Heart right ventricle (tissue), 16 donors: ENCODE measurements around the gene MINK1. TPM values are rescaled to one million over a fixed set of nuclear protein-coding genes. Genes with fewer than 3 reads are reported as not detected.
A peak's percentile ranks its signal among the peaks of the same experiment; 100 is the strongest.

Source experiments
- ATAC-seq, 8 donors: fragments of 200-7000 bp; cut with Tn5 transposase; one replicate each; pipeline ENCODE4 v1.9.1; 2020; ENCODE audit warnings: mild to moderate bottlenecking in 8 of 8, moderate library complexity in 8 of 8, moderate number of reproducible peaks in 1 of 8
- DNase-seq, 2 donors: peaks; one replicate each; pipeline ENCODE4 v3.0.0-alpha.2; 2020
- H3K27ac ChIP-seq, 10 donors: fragments of 200-600 bp; sonication (generic) in 2 of 10; one replicate each; pipeline versions ENCODE4 v1.5.0 to v1.8.0; 2020 to 2022; ENCODE audit warnings: mild to moderate bottlenecking in 3 of 10
- H3K27me3 ChIP-seq, 7 donors: fragments of 200-600 bp; one replicate each; pipeline ENCODE4 v1.8.0; 2021 to 2022; ENCODE audit warnings: mild to moderate bottlenecking in 2 of 7
- H3K36me3 ChIP-seq, 9 donors: fragments of 200-600 bp; sonication (generic) in 1 of 9; one replicate each; pipeline versions ENCODE4 v1.5.0 to v1.8.0; 2020 to 2022; ENCODE audit warnings: mild to moderate bottlenecking in 2 of 9
- H3K4me1 ChIP-seq, 9 donors: fragments of 200-600 bp; sonication (generic) in 1 of 9; one replicate each; pipeline versions ENCODE4 v1.5.0 to v1.8.0; 2020 to 2022; ENCODE audit warnings: mild to moderate bottlenecking in 4 of 9
- H3K4me3 ChIP-seq, 10 donors: fragments of 200-600 bp; sonication (generic) in 2 of 10; one replicate each; pipeline versions ENCODE4 v1.5.0 to v1.8.0; 2020 to 2022; ENCODE audit warnings: mild to moderate bottlenecking in 7 of 10, moderate library complexity in 2 of 10
- H3K9me3 ChIP-seq, 11 donors: fragments of 200-600 bp in 10 of 11; sonication (generic) in 2 of 11; one replicate each; pipeline versions ENCODE4 v1.5.0 to v1.8.0; 2013 to 2022; ENCODE audit warnings: mild to moderate bottlenecking in 2 of 11, control low read depth in 1 of 11, moderate library complexity in 1 of 11
- WGBS, 2 donors: extraction: QIAGEN DNeasy Blood & Tissue Kit; methylation state at CpG; one replicate each; pipeline ENCODE4 v1.1.7; 2013; ENCODE audit warnings: inconsistent platforms in 1 of 2; 5-methylcytosine and 5-hydroxymethylcytosine counted together
- intact Hi-C, 10 donors: fragments of 100-400 bp; cut with DNase I; formaldehyde crosslinking; loops; one replicate each; pipeline versions ENCODE4 v1.11.1 to v1.14.2; 2022
- polyA plus RNA-seq, 2 donors: library from polyadenylated mRNA; stranded (reverse); fragments of 200-250 nt; gene quantifications; one replicate each; pipeline ENCODE4 v1.2.3, GENCODE V29; 2013
- total RNA-seq, 10 donors: library from RNA; stranded (reverse); fragmentation: NEBNext Ultra II Directional in 3 of 10; extraction: Animal tissue kit (Norgen Biotek cat#: 25700) in 3 of 10; gene quantifications; one replicate each; pipeline versions ENCODE4 v1.2.1 to v1.2.4, GENCODE V29; 2021 to 2023
- TF ChIP-seq, protein P1 (sequence below), 9 donors: fragments of 200-600 bp; sonication (generic) in 2 of 9; IDR thresholded peaks; one replicate each; pipeline versions ENCODE4 v1.5.0 to v1.8.0; 2021 to 2022; ENCODE audit warnings: antibody characterized with exemption in 9 of 9, mild to moderate bottlenecking in 5 of 9, moderate library complexity in 1 of 9
- donor health status: Arrhythmogenic right ventricular cardiomyopathy.
- donor health status: ischemic (EF 13 %, LVEDD 7.1; RV severe dilation, severe dysfunction).
- donor health status: healthy with polysubstance abuse.
- donor health status: DM: no; HTN: yes; CAD: no.
- donor health status: DM: no; HTN: no; CAD: no.
- donor health status: ischemic (EF 25% LVEDD 6.9; RV normal size, moderate dysfunction).
- donor health status: ischemic (EF 25% LVEDD 5.7; RV mildly dilated, moderate dysfunction).
- donor health status: healthy.
- donor health status: DM: yes; HTN: yes; CAD: no.
- donor health status: Ischemic cardiomyopathy.
- donor health status: ischemic (EF 35%, LVEDD 5.7; RV mildly dilated, moderate dysfunction).
- donor health status: nonischemic (EF 11% LVEDD 7.7; RV severe dilation, severe dysfunction).
- donor health status: DM: yes; HTN: yes; CAD: no.
- donor health status: PGD.
- donor health status: ischemic (EF 29% LVEDD 5.4; RV normal size, mild dysfunction).
- donor health status: nonischemic (EF 23%, LVEDD 6.1; RV moderate dilation, normal function).

The MINK1 gene
- total and polyA plus RNA-seq, 12 donors = 17.3 to 54.1 (median 33.5) TPM

DNA sequence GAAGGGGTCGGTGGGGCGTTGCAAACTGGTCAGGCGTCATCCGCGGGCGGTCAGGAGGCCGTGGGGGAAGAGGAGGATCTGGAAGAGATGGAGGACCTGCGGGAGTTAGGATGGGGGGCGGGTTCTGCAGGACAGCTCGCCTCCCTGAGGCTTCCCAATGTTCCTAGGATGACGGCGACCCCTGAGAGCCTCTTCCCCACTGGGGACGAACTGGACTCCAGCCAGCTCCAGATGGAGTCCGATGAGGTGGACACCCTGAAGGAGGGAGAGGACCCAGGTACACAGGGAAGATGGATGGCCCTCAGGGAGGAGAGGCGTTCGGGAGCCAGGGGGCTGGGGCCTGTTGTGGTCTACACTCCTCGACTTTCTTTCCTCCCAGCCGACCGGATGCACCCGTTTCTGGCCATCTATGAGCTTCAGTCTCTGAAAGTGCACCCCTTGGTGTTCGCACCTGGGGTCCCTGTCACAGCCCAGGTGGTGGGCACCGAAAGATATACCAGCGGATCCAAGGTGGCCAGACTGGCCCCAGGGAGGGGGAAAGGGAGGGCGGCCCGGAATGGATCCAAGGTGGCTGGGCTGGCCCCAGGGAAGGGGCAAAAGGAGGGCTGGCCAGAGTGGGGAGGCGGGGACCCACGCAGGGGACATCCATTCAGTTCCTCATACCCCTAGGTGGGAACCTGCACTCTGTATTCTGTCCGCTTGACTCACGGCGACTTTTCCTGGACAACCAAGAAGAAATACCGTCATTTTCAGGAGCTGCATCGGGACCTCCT lies 25.3 kb upstream of the MINK1 start:
- no peak for DNase-seq
- ATAC-seq = peak; percentile 2 to 28 (median 16)
- Histone ChIP-seq H3K4me3 (peak overlapping the region; percentile 46 to 99 (median 88)), H3K4me1 (peaks cover 7 to 31% (median 18%) of the 10 kb centered on the region in 9 donors), H3K9me3 (no peaks in the 10 kb centered on the region), H3K27me3 (no peaks in the 10 kb centered on the region), H3K36me3 (peaks cover 0 to 28% (median 0%) of the 10 kb centered on the region in 9 donors), H3K27ac (peak overlapping the region in 8 of 10 donors; percentile 50 to 94 (median 90))
- 34 to 38% methylated on average over 32 of the region's 32 CpGs for WGBS, 2 donors
- intact Hi-C loops = loop anchor here in 1 of 10 donors (5.0 kb wide), 1 partner anchor 70 kb away; no protein-coding TSS in a partner anchor
- TF ChIP-seq, protein P1, sequence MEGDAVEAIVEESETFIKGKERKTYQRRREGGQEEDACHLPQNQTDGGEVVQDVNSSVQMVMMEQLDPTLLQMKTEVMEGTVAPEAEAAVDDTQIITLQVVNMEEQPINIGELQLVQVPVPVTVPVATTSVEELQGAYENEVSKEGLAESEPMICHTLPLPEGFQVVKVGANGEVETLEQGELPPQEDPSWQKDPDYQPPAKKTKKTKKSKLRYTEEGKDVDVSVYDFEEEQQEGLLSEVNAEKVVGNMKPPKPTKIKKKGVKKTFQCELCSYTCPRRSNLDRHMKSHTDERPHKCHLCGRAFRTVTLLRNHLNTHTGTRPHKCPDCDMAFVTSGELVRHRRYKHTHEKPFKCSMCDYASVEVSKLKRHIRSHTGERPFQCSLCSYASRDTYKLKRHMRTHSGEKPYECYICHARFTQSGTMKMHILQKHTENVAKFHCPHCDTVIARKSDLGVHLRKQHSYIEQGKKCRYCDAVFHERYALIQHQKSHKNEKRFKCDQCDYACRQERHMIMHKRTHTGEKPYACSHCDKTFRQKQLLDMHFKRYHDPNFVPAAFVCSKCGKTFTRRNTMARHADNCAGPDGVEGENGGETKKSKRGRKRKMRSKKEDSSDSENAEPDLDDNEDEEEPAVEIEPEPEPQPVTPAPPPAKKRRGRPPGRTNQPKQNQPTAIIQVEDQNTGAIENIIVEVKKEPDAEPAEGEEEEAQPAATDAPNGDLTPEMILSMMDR (IDR thresholded peaks at IDR 0.05) = no peak

DNA sequence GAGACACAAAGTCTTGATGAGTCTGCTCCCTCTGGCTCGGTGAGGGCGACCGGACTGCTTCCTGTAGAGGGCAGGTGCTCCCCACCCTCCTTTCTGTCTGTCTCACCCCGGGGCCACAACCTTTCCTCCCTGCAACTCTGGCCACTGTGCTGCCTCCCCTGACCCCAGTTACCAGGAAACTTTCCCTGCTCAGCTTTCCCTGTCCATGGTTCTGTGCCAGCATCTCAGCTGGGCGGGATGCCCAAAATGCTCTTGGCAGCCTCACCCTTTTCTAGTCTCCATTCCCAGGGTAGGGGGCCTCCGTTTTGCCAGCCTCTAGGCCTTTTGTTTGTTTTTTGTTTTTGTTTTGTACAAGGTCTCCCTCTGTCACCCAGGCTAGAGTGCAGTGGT lies 24.8 kb upstream of the MINK1 start:
- Histone ChIP-seq H3K27ac (peak overlapping the region in 7 of 10 donors; percentile 8 to 94 (median 90)), H3K4me3 (peak overlapping the region in 5 of 10 donors; percentile 71 to 99 (median 87)), H3K4me1 (peaks cover 7 to 35% (median 18%) of the 10 kb centered on the region in 9 donors), H3K9me3 (no peaks in the 10 kb centered on the region), H3K27me3 (no peaks in the 10 kb centered on the region), H3K36me3 (peaks cover 0 to 28% (median 0%) of the 10 kb centered on the region in 9 donors)
- TF ChIP-seq, protein P1 (IDR thresholded peaks at IDR 0.05) = no peak
- 35 to 41% methylated on average over 6 of the region's 6 CpGs for WGBS, 2 donors
- intact Hi-C loops = loop anchor here in 1 of 10 donors (5.0 kb wide), 1 partner anchor 69 kb away; no protein-coding TSS in a partner anchor
- DNase-seq = peak; percentile 73 to 74
- peak in 7 of 8 donors; percentile 26 to 67 (median 52) for ATAC-seq

DNA sequence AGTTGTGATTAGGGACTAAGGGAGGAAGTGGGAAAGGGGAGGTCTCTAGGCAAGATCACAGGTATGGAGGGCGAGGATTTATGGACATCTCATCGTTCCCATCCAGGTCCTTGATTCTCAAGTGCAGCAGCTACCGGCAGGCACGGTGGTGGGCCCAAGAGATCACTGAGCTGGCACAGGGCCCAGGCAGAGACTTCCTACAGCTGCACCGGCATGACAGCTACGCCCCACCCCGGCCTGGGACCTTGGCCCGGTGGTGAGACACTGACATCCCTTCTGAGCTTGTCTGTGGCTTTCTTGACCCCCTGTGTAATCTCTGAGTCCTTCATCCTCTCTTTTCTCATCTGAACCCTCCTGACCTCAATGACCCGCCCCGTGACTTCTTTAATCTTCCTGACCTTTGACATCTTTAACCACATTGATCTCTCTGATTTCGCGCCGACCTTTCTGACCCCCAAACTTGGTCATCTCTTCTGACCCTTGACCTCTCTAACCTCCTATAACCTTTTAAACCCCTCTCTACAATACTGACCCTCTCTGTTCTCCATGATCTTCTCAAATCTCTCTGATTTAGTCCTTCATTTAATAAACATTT lies 22.3 kb upstream of the MINK1 start:
- Histone ChIP-seq H3K36me3 (peaks cover 0 to 45% (median 3%) of the 10 kb centered on the region in 9 donors), H3K27ac (no peak overlapping the region), H3K4me1 (peaks cover 7 to 35% (median 18%) of the 10 kb centered on the region in 9 donors), H3K4me3 (no peak overlapping the region), H3K9me3 (no peaks in the 10 kb centered on the region), H3K27me3 (no peaks in the 10 kb centered on the region)
- DNase-seq = peak in 1 of 2 donors; percentile 42
- WGBS, 2 donors = 56 to 57% methylated on average over 13 of the region's 13 CpGs
- intact Hi-C loops = no loop called here
- TF ChIP-seq, protein P1 (IDR thresholded peaks at IDR 0.05) = no peak
- ATAC-seq = no peak

DNA sequence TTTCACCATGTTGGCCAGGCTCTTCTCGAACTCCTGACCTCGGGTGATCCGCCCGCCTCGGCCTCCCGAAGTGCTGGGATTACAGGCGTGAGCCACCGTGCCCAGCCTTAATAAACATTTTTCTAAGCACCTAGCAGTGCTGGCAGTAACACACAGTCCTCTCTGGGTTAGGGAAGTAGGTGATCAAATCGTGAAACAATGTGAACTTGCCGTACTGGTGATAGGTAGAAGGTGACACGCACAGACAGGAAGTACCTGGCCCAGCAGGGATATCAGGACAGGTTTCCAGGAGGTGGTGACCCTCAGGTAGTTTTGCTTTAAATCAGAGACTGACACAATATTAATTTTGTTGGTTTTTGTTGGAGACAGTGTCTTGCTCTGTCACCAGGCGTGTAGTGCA lies 21.7 kb upstream of the MINK1 start:
- no peak for DNase-seq
- intact Hi-C loops = no loop called here
- TF ChIP-seq, protein P1 (IDR thresholded peaks at IDR 0.05) = no peak
- Histone ChIP-seq H3K27me3 (no peaks in the 10 kb centered on the region), H3K9me3 (no peaks in the 10 kb centered on the region), H3K4me1 (peaks cover 7 to 29% (median 15%) of the 10 kb centered on the region in 9 donors), H3K4me3 (no peak overlapping the region), H3K36me3 (peaks cover 0 to 52% (median 5%) of the 10 kb centered on the region in 9 donors), H3K27ac (no peak overlapping the region)
- no peak for ATAC-seq
- WGBS, 2 donors = 86 to 93% methylated on average over 12 of the region's 12 CpGs
